HG02571 (cell line): ENCODE data around the gene COQ9.

Experiments used
- ATAC-seq: cut with Tn5 transposase; IDR thresholded peaks from one replicate; pipeline ENCODE4 v1.9.1; 2021; ENCODE audit warnings: mild to moderate bottlenecking, moderate library complexity; ENCODE audit not compliant: unreplicated experiment

Gene COQ9

GRCh38 chr16:57509231-57509923, 62.1 kb downstream of the COQ9 start:
- no peak for ATAC-seq

DNA sequence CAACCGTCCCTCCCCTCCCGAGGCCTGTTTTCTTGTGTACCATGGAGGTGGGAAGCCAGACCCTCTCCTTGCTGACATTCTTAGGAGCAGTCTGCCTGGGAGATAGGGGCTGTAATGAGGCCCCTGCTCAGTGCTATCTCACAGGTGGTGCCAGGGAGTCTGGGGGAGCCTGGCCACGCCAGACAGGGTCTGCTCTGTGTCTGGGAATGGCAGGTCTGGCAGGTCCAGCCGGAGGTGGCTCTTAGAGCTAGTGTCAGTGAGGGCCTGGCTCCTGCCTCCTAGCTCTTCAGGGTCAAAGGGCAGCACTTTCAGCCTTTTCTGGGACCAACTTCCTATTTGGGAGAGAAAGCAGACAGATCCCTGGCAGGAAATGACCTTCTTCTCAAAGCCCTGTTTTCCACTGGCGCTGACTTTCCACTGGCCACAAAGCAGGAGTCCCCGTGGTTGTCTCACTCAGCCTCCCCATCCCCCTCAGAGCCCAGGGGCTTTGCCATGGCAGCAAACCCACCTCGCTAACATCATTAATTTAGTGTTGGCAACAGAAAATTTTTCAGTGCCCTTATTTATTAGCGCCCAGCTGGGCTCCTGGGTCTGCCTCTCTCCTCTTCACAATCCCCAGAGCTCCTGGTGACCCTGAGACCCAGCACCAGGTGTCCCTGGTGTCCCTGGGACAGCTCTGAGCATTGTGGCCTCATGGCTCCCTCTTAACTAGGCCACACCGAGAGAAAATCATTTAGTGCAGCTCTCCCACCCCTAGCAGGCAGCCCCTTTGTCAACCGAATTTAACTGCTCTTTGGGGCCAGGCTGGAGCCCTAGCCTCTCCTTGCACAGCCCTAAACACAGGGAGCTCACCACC, 63.0 kb downstream of the COQ9 start:
- ATAC-seq: no peak
